Measurements from ENCODE around the gene CDH23.

DNA sequence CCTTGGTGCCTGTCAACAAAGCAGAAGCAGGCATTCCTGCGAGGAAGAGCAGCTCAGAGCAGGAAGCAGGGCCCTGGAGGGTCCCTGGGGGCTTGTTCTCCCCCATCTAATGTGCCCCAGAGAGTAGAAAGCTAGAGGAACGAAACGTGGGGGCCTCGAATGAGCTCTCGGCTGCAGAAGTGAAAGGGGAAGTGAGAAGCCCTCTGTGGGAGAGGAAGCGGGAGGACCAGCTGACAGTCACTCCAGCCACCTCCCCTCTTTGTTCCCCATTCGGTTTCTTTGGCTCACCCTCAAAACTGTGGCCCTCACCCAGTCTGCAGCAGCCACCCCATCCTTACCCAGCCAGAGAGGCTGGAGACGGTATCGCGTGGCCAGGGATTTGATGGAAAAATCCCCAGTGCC is 297.8 kb downstream of the CDH23 start:
- TF ChIP-seq, protein P1, sequence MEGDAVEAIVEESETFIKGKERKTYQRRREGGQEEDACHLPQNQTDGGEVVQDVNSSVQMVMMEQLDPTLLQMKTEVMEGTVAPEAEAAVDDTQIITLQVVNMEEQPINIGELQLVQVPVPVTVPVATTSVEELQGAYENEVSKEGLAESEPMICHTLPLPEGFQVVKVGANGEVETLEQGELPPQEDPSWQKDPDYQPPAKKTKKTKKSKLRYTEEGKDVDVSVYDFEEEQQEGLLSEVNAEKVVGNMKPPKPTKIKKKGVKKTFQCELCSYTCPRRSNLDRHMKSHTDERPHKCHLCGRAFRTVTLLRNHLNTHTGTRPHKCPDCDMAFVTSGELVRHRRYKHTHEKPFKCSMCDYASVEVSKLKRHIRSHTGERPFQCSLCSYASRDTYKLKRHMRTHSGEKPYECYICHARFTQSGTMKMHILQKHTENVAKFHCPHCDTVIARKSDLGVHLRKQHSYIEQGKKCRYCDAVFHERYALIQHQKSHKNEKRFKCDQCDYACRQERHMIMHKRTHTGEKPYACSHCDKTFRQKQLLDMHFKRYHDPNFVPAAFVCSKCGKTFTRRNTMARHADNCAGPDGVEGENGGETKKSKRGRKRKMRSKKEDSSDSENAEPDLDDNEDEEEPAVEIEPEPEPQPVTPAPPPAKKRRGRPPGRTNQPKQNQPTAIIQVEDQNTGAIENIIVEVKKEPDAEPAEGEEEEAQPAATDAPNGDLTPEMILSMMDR (IDR thresholded peaks at IDR 0.05), result no peak
- no peak for TF ChIP-seq POLR2A (IDR thresholded peaks at IDR 0.05)
